COLO668 (cell line): Measurements from ENCODE around the gene TBPL2.
"Not testable (repeated sequence)": the region's sequence is repeated elsewhere in the genome, so short reads cannot be mapped to it uniquely, and the experiment has no call there.

Experiments used
- DNase-seq: peaks from one replicate; lab custom pipeline; 2025; ENCODE audit not compliant: unreplicated experiment; lab: John Stamatoyannopoulos, UW

TBPL2 gene

GRCh38 chr14:55441286-55441685 lies 870 bp upstream of the TBPL2 start:
- no peak for DNase-seq

DNA sequence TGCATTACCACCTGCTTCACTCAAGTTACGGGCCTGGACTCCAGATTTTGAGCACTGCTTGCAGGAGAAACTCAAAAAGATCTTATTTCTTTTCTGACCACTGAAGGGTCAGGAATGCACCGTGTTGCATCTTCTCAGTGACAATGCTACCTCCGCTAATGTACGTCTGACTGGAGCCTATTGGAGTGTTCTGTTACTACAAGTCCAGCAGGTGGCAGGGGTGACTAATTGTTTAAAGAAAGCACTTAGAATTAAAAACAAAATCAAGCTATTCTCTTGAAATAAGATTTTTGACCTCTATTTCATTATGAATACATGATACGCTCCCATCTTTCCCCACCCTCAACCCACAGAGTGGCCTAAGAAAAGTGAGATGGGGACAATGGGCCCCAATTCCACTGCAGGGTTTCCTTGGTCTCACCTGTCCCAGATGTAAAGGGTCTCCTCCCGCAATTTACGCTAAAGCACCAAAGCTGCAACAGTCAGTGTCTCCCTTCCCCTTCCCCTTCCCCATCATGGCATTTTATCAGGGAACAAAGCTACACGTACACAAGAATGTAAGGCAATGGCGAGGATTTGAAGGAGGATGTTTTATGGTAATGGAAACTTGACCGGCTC lies 2.2 kb downstream of the TBPL2 start:
- peak; percentile 48 for DNase-seq

GRCh38 chr14:55436931-55437330 lies 3.5 kb downstream of the TBPL2 start:
- DNase-seq: no peak

GRCh38 chr14:55436519-55436918 lies 3.9 kb downstream of the TBPL2 start:
- DNase-seq: no peak

GRCh38 chr14:55434805-55435174 lies 5.6 kb downstream of the TBPL2 start:
- DNase-seq: no peak

- no peak for DNase-seq
Observed at GRCh38 chr14:55433880-55434804, 6.3 kb downstream of the TBPL2 start.

DNA sequence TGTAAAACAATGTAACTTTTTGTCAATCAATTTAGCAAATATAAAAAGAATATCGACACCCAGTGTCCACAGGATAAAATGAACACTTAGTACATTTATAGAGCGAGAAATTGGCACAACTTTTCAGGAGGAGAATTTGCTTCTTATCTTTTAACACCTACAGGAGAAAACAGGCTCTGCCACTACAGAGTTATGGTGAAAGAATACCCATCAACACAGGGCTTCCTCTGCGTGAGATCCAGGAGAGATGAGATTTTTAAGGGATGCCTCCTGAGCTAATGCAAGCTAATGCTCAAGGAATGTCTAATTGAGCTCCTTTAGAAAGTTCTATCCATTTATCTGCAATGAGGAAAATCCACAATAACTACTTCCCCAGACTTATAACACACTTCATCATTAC lies 7.8 kb downstream of the TBPL2 start:
- DNase-seq: no peak

GRCh38 chr14:55430024-55430690 lies 10.3 kb downstream of the TBPL2 start:
- peak; percentile 45 for DNase-seq

DNA sequence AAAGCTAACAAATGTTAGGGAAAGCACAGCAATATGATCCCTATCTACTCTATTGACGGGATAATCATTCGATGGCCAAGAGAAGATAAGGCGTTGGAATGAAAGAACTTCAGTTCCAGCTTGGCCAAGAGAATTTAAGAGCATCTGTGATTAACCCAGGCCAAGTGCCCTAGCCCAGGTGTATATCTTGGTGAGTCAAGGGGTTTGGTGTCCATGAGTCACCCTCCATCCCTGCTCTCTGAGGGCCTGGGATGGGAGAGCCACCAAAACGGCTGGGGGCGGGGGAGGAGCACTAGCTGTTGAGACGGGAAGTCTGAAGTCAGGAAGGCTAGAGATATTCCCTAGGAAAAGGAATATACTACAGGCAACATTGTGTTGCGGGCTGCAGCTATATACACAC lies 13.0 kb downstream of the TBPL2 start:
- DNase-seq: no peak

GRCh38 chr14:55426891-55427290 lies 13.5 kb downstream of the TBPL2 start:
- no peak for DNase-seq

GRCh38 chr14:55425091-55425490 lies 15.3 kb downstream of the TBPL2 start:
- DNase-seq: no peak

DNA sequence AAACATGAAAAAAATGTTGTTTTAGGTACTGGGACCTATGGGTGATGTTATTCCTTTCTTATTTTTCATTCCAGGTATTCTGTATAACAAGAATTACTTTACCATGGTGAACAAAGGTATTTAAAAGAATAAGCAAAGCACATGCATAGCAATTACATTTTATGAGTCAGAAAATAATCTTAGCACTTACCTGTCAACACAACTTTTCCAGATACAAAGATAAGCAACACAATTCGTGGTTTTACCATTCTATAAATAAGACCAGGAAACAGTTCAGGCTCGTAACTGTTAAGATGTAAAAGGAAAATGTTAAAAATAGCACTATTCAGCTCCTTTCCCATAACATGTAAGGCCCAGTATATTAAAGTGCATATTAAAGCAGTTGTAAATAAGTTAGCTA lies 16.4 kb downstream of the TBPL2 start:
- no peak for DNase-seq

- DNase-seq: not testable (repeated sequence)
Observed at GRCh38 chr14:55422338-55422737, 18.1 kb downstream of the TBPL2 start.

DNA sequence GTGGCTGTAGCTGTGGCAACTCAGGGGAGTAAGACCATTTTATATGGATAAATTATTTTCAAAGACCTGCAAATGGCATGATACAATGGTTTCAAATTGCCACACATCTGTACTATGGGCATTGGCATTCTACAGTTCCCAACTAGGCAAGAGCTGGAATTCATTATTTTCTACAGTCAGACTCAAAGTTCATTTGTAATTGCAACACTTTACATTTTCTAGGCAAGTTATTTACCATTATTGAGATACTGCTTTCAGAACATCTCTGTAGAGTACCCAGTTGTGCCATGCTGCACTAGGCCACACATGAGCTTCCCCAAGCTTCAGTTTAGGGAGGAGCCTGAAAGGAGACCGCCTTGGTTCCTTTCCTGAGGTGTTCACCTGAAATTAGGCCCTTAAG lies 20.8 kb downstream of the TBPL2 start:
- DNase-seq: no peak

DNA sequence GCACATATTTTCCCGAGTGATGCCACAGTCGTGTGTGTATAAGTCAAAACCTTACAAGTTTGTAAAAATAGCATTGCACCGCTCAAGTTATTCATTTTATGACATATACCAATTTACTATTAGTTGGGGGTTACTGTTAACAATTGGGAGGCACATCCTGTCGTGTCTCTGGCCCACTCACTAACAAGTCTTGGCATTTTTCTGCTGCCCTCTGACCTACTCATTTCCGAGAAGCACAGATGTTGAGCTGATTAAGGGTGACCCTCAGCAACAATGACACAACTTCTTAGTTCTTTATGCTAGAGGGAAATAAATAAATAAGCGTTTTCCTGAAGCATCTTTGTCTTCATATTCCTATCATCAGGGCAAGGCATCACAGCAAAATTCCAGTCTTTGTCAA lies 22.0 kb downstream of the TBPL2 start:
- no peak for DNase-seq

DNA sequence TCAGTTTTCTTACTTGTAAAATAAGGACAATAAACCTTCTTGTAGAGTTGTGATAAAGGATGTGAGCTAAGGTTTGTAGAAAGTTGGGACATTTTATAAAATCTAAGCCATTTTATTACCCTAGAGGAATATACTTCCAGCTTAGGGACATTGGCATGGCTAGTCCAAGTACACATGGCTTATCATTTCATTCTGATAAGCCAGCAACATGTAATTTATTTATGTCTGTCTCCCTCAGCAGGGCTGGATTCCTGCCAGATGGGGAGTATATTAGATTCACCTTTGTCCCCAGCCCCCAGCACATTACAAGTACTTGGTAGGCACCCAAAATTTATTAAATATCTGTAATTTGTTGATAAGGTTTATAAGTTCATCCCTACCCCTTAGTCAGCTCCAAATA lies 22.5 kb downstream of the TBPL2 start:
- no peak for DNase-seq

DNA sequence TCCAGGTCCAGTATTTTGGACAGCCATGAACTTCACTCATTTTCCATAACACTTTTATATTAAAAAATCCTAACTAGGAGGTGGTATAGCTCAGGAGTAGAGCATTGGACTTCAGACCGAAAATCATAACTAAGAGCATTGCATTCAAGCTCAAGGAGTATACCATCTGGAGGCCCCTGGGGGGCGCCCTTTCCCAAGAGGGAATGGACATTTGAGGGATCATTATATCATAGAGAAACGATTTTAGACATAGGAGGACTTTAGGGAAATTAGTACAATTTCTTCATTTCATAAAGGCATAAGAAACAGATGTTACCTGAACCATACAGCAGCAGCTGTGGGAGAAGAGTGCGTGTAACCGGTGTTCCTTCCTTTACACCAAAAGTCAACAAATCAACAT lies 23.6 kb downstream of the TBPL2 start:
- DNase-seq: peak; percentile 53

DNA sequence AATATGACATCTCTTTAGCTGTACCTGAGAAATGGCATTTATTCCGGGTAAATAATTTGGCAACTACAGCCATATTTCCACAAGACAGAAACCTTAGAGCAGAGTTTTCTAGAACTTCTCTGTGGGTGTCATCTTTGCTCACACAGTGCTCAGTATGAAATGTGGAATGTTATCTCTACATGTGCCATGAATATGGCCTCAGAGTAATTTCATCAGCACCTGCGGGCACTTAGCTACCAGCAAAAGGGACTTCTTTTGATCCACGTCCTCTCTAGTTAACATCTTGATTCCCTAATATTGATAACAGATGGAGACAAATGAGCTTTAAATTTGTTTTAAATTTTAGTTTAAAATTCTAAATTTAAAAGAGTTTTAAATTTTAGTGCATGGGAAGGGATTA lies 25.9 kb downstream of the TBPL2 start:
- no peak for DNase-seq

DNA sequence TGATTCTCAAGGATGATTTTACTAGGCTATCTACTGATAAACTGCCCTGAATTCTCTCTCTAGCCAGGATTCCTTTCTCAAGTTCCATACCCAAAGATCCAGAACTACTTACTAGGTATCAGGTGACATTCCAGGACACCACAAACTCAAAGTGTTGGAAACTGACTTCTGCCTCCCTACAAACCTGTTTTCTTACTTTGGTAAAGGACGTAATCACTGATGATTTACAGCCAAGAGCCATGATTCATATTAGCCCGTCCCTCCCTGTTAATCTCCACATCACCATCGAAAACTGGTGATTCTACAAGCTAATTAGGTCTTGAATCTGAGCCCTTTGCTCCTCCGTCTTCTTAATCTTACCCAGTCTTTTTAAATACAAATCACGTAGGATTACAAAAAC lies 27.7 kb downstream of the TBPL2 start:
- DNase-seq: no peak

DNA sequence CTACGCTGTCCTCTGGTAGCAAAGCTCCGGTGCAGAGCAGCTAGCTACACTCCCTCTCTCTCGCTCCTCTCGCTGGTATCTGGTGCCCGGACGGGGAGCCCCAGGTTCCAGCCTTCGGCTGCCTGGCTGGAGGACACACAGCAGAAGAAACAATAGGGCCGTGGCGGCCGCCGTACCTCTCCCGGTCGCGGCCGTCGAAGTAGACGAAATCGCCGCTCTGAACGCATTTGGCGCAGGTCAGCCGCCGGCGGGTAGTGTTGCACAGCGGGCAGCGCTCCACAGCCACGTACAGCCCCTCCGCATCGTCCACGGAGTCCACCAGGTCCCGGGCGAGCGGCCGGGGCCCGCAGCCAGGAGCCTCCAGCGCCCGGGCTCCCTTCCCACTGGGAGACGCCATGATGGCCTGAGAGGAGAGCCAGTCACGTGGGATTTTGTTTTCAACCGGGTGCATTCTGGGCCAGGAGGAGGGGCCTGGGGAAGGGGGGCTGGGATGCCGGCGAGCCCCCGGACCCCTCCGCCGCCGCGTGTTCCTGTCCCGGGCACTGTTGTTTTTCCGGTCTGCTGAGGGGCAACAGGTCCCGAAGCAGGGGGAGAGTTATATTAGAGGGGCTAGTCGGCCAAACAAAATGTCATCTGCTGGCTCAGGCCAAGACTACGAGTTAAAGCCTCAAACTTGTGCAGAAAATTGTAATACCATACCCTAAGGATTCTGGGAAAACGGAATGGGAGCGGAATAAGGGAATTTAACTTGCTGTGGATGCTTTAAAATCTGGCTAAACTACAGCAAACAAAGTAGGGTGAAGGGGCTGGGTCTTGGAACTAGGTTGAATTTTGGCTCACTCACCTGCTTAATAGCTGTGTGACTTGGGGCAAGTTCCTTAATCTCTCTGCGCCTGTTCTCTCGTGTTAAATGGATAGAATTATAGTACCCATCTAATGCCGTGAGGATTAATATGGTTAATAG lies 28.7 kb downstream of the TBPL2 start, which contains the start of gene ATG14:
Gene ATG14, minus strand, starts transcription at position 405 of the 964 bp plus-strand sequence. Its CDS starts 8 bp downstream, at position 397.
- DNase-seq: peak; percentile 85

DNA sequence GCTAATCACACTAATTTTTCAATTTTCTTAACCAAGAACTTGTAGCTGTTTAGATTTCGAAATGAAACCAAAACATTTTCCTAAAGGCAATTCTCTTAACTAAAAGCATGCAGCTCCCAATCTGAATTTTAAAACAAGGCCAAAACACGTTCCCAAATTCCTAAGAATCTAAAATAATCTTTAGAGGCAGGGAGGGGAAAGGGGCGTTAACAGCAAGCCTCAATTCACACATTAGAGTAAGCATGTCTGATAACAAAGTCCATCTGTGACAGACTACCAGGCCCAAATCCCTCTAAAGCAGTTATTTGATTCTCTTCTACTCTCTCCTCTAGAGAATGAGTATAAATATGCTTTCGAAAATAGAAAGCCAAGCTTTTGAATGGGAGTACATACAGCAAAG lies 29.5 kb downstream of the TBPL2 start:
- no peak for DNase-seq
